Dorsolateral prefrontal cortex (tissue), 118 donors: ENCODE data around the gene NUDT7. TPM values are rescaled to one million over a fixed set of nuclear protein-coding genes. Genes with fewer than 3 reads are reported as not detected.

Experiments
- total RNA-seq, 120 experiments: library from RNA; stranded (reverse); gene quantifications; one replicate each; pipeline versions ENCODE4 v1.2.3 to v1.2.4, GENCODE V29; 2022

Gene NUDT7
- total RNA-seq, 120 experiments from 2014 or later = 2.9 to 16.8 (median 8.6) TPM

Other genes with a start within 250 kb of the NUDT7 start
- gene VAT1L, start 66.0 kb downstream of the NUDT7 start, total RNA-seq = 10 to 100 TPM in 119 of 120 experiments, 1 to 10 TPM in 1; 8.5 to 63.7 (median 35.5) TPM